ENCODE data around the gene LTO1.

Gene LTO1

DNA sequence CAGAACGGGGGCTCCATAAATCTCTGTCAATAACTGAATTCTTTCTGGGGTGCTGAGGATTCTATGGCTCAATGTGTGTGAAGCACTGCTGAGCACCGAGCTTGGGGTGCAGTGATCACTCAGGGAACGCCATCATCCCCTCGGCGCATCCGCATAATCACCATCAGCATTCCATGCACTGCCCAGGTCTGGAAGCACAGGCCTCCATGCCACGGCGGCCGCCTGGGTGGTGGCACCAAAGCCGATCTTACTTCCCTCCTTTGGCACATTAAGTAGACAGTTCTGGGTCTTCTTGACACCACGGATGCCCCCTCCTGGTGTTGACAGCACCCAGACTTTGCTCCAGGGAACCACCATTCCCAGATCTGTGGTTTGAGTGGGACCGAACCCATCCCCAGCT lies 15.6 kb downstream of the LTO1 start:
- TF ChIP-seq, protein P1, sequence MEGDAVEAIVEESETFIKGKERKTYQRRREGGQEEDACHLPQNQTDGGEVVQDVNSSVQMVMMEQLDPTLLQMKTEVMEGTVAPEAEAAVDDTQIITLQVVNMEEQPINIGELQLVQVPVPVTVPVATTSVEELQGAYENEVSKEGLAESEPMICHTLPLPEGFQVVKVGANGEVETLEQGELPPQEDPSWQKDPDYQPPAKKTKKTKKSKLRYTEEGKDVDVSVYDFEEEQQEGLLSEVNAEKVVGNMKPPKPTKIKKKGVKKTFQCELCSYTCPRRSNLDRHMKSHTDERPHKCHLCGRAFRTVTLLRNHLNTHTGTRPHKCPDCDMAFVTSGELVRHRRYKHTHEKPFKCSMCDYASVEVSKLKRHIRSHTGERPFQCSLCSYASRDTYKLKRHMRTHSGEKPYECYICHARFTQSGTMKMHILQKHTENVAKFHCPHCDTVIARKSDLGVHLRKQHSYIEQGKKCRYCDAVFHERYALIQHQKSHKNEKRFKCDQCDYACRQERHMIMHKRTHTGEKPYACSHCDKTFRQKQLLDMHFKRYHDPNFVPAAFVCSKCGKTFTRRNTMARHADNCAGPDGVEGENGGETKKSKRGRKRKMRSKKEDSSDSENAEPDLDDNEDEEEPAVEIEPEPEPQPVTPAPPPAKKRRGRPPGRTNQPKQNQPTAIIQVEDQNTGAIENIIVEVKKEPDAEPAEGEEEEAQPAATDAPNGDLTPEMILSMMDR (conservative IDR thresholded peaks at IDR 0.05) = no peak
- H3K27ac ChIP-seq = no peak overlapping the region

GRCh38 chr11:69658626-69659450 lies 16.3 kb downstream of the LTO1 start:
- H3K27ac ChIP-seq = peak overlapping the region; percentile 100; the same call in 1 of the 2 replicates
- TF ChIP-seq, protein P1 (conservative IDR thresholded peaks at IDR 0.05) = no peak

- peak overlapping the region; percentile 100; the same call in 1 of the 2 replicates for H3K27ac ChIP-seq
- TF ChIP-seq, protein P1 (conservative IDR thresholded peaks at IDR 0.05) = no peak
These were observed 17.1 kb downstream of the LTO1 start for GRCh38 chr11:69657911-69658625.

DNA sequence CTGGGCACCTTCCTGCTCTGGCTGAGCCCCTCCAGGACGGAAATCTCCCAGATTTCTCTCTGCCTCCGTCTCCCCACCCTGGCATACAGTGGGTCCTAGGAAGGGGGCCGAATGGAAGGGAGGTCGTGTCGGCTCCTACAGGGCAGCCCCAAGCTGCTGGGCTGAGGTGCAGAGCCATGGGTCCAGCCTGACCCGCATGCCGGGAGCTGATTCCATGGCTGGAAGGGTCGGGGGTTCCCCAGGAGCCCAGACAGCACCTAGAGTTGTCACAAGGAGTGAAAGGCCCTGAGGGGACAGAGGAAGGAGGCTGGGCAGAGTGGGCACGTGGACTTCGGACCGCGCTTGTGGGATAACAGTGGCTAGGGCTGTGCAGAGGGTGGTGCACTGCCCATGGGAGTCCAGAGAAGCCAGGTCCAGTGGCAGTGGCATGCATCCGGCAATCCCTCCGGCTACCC lies 17.7 kb downstream of the LTO1 start:
- H3K27ac ChIP-seq = peak overlapping the region; percentile 100; the same call in 1 of the 2 replicates
- TF ChIP-seq, protein P1 (conservative IDR thresholded peaks at IDR 0.05) = no peak

GRCh38 chr11:69656536-69657455 lies 18.4 kb downstream of the LTO1 start:
- peak overlapping the region; percentile 100 for H3K27ac ChIP-seq
- TF ChIP-seq, protein P1 (conservative IDR thresholded peaks at IDR 0.05) = no peak

GRCh38 chr11:69655479-69656428 lies 19.4 kb downstream of the LTO1 start:
- TF ChIP-seq, protein P1 (conservative IDR thresholded peaks at IDR 0.05) = no peak
- H3K27ac ChIP-seq = peak overlapping the region; percentile 100
